Measurements from ENCODE around the gene APCDD1L.

DNA sequence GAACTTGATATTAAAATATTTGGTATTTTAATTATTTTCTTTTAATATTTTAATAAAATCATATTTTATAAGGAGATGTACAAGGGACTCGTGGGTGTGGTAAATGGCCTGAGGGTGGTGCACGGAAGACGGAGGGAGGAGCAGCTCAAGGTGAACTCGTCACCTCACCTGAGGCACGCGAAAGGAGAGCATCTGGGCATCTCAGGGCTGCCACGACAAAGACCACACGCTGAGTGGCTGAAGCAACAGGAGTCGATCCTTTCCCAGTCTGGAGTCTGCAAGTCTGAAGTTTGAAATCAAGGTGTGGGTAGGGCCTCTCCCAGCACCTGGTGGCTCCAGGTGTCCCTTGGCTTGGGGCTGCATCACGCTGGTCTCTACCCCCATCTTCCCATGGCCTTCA is 39.7 kb downstream of the APCDD1L start:
- TF ChIP-seq CTCF (IDR thresholded peaks at IDR 0.05) (no peak), POLR2A (IDR thresholded peaks at IDR 0.05) (no peak)

All from esophagus squamous epithelium (tissue), 4 donors.